T-helper 2 cell treated with Interferon-gamma antibody and Interleukin-4, amounts not matched to agents 5 μg/mL and 100 μg/mL, for 36 hours (primary cell): Measurements from ENCODE around the gene ADNP2.

Experiments used
- DNase-seq: peaks from one replicate; pipeline ENCODE4 v3.0.0; 2021; ENCODE audit warnings: low spot score
- H3K27ac Mint-ChIP-seq: one replicate; pipeline ENCODE4 v1.8.0; 2021; ENCODE audit warnings: mild to moderate bottlenecking, mixed read lengths
- H3K27me3 Mint-ChIP-seq: one replicate; pipeline ENCODE4 v1.8.0; 2021; ENCODE audit warnings: low read depth, mixed read lengths
- H3K36me3 Mint-ChIP-seq: one replicate; pipeline ENCODE4 v1.8.0; 2021; ENCODE audit warnings: low read depth, mixed read lengths
- H3K4me1 Mint-ChIP-seq: one replicate; pipeline ENCODE4 v1.8.0; 2021; ENCODE audit warnings: low read depth, mixed read lengths
- H3K4me3 Mint-ChIP-seq: one replicate; pipeline ENCODE4 v1.8.0; 2022; ENCODE audit warnings: mild to moderate bottlenecking, moderate library complexity, mixed read lengths
- H3K9me3 Mint-ChIP-seq: one replicate; pipeline ENCODE4 v1.8.0; 2021; ENCODE audit warnings: mixed read lengths

Gene ADNP2, protein sequence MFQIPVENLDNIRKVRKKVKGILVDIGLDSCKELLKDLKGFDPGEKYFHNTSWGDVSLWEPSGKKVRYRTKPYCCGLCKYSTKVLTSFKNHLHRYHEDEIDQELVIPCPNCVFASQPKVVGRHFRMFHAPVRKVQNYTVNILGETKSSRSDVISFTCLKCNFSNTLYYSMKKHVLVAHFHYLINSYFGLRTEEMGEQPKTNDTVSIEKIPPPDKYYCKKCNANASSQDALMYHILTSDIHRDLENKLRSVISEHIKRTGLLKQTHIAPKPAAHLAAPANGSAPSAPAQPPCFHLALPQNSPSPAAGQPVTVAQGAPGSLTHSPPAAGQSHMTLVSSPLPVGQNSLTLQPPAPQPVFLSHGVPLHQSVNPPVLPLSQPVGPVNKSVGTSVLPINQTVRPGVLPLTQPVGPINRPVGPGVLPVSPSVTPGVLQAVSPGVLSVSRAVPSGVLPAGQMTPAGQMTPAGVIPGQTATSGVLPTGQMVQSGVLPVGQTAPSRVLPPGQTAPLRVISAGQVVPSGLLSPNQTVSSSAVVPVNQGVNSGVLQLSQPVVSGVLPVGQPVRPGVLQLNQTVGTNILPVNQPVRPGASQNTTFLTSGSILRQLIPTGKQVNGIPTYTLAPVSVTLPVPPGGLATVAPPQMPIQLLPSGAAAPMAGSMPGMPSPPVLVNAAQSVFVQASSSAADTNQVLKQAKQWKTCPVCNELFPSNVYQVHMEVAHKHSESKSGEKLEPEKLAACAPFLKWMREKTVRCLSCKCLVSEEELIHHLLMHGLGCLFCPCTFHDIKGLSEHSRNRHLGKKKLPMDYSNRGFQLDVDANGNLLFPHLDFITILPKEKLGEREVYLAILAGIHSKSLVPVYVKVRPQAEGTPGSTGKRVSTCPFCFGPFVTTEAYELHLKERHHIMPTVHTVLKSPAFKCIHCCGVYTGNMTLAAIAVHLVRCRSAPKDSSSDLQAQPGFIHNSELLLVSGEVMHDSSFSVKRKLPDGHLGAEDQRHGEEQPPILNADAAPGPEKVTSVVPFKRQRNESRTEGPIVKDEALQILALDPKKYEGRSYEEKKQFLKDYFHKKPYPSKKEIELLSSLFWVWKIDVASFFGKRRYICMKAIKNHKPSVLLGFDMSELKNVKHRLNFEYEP

GRCh38 chr18:80108739-80109675 is at the start of gene ADNP2:
Gene ADNP2, plus strand, starts transcription at chr18:80109262. Its CDS starts 8,281 bp downstream, at chr18:80117543.
- Mint-ChIP-seq H3K27me3 (no peaks in the 10 kb centered on the region), H3K27ac (peak within 1 kb of the TSS; percentile 90), H3K9me3 (no peaks in the 10 kb centered on the region), H3K4me1 (peaks cover 21% of the 10 kb centered on the region), H3K36me3 (peaks cover 7% of the 10 kb centered on the region), H3K4me3 (peak within 1 kb of the TSS; percentile 84)
- DNase-seq = peak; percentile 82

GRCh38 chr18:80059945-80060344 is 49.1 kb upstream of the ADNP2 start:
- H3K4me3 Mint-ChIP-seq = no peak overlapping the region
- H3K27me3 Mint-ChIP-seq = no peaks in the 10 kb centered on the region
- no peaks in the 10 kb centered on the region for H3K4me1 Mint-ChIP-seq
- peaks cover 64% of the 10 kb centered on the region for H3K9me3 Mint-ChIP-seq
- H3K27ac Mint-ChIP-seq = no peak overlapping the region
- DNase-seq = no peak
- H3K36me3 Mint-ChIP-seq = no peaks in the 10 kb centered on the region

DNA sequence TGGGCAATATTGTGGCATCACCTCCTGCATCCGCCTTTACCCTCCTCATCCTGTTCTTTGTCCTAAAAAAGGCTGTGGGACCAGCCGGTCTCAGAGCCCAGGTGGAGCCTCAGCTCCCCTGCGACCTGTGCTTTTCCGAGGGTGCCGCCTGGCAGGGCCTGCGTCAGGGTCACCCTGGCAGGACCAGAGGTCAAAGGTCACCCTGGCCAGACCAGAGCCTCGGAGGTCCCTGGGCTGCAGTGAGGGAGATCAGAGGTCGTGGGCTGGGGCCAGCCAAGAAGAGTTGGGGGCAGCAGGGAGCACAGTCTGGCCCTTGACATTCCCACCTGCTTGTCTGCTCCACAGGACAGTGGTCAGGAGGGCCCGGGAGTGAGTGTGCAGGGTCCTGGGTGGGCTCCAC is 43.4 kb upstream of the ADNP2 start:
- Mint-ChIP-seq H3K36me3 (no peaks in the 10 kb centered on the region), H3K4me3 (no peak overlapping the region), H3K27me3 (no peaks in the 10 kb centered on the region), H3K4me1 (no peaks in the 10 kb centered on the region), H3K27ac (no peak overlapping the region), H3K9me3 (peaks cover 13% of the 10 kb centered on the region)
- no peak for DNase-seq

- H3K4me1 Mint-ChIP-seq = no peaks in the 10 kb centered on the region
- no peak overlapping the region for H3K27ac Mint-ChIP-seq
- peaks cover 10% of the 10 kb centered on the region for H3K9me3 Mint-ChIP-seq
- H3K36me3 Mint-ChIP-seq = no peaks in the 10 kb centered on the region
- no peaks in the 10 kb centered on the region for H3K27me3 Mint-ChIP-seq
- DNase-seq = no peak
- H3K4me3 Mint-ChIP-seq = no peak overlapping the region
Measured at GRCh38 chr18:80067321-80067720, 41.7 kb upstream of the ADNP2 start.

- Mint-ChIP-seq H3K4me3 (no peak overlapping the region), H3K4me1 (no peaks in the 10 kb centered on the region), H3K27me3 (no peaks in the 10 kb centered on the region), H3K27ac (no peak overlapping the region), H3K9me3 (peaks cover 5% of the 10 kb centered on the region), H3K36me3 (no peaks in the 10 kb centered on the region)
- DNase-seq = no peak
Measured at GRCh38 chr18:80067897-80068296, 41.2 kb upstream of the ADNP2 start.

- Mint-ChIP-seq H3K9me3 (peaks cover under 1% of the 10 kb centered on the region), H3K36me3 (no peaks in the 10 kb centered on the region), H3K27me3 (no peaks in the 10 kb centered on the region), H3K4me1 (no peaks in the 10 kb centered on the region), H3K27ac (no peak overlapping the region), H3K4me3 (no peak overlapping the region)
- DNase-seq = no peak
Measured at GRCh38 chr18:80068571-80069272, 40.3 kb upstream of the ADNP2 start.

- no peak overlapping the region for H3K4me3 Mint-ChIP-seq
- no peaks in the 10 kb centered on the region for H3K36me3 Mint-ChIP-seq
- no peaks in the 10 kb centered on the region for H3K27me3 Mint-ChIP-seq
- no peak for DNase-seq
- H3K27ac Mint-ChIP-seq = no peak overlapping the region
- no peaks in the 10 kb centered on the region for H3K9me3 Mint-ChIP-seq
- H3K4me1 Mint-ChIP-seq = no peaks in the 10 kb centered on the region
Measured at GRCh38 chr18:80070825-80071224, 38.2 kb upstream of the ADNP2 start.

GRCh38 chr18:80074183-80074582 is 34.9 kb upstream of the ADNP2 start:
- Mint-ChIP-seq H3K27ac (no peak overlapping the region), H3K4me1 (no peaks in the 10 kb centered on the region), H3K27me3 (no peaks in the 10 kb centered on the region), H3K9me3 (no peaks in the 10 kb centered on the region), H3K4me3 (no peak overlapping the region), H3K36me3 (no peaks in the 10 kb centered on the region)
- no peak for DNase-seq

- Mint-ChIP-seq H3K9me3 (no peaks in the 10 kb centered on the region), H3K36me3 (no peaks in the 10 kb centered on the region), H3K4me1 (no peaks in the 10 kb centered on the region), H3K27ac (no peak overlapping the region), H3K27me3 (no peaks in the 10 kb centered on the region), H3K4me3 (no peak overlapping the region)
- DNase-seq = no peak
Measured at GRCh38 chr18:80074697-80075096, 34.4 kb upstream of the ADNP2 start.

GRCh38 chr18:80075940-80076339 is 33.1 kb upstream of the ADNP2 start:
- H3K4me1 Mint-ChIP-seq = no peaks in the 10 kb centered on the region
- no peak overlapping the region for H3K27ac Mint-ChIP-seq
- H3K27me3 Mint-ChIP-seq = no peaks in the 10 kb centered on the region
- DNase-seq = no peak
- H3K36me3 Mint-ChIP-seq = no peaks in the 10 kb centered on the region
- H3K4me3 Mint-ChIP-seq = no peak overlapping the region
- H3K9me3 Mint-ChIP-seq = no peaks in the 10 kb centered on the region

DNA sequence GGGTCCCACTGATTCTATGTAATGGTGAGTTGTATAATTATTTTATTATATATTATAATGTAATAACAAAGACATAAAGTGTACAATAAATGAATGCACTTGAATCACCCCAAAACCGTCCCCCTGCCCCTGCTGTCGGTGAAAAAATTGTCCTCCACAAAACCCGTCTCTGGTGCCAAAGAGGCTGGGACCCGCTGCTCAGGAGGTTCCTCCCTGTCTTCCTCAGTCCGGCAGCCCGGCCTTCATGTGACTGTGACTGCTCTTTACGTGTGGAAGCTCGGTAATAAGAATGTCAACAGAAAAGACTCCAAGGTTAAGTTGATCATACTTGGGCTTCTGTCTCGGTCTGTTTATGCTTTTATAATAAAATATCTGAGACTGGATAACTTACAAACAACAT is 32.7 kb upstream of the ADNP2 start:
- DNase-seq = no peak
- H3K27me3 Mint-ChIP-seq = no peaks in the 10 kb centered on the region
- no peaks in the 10 kb centered on the region for H3K4me1 Mint-ChIP-seq
- no peak overlapping the region for H3K27ac Mint-ChIP-seq
- H3K9me3 Mint-ChIP-seq = no peaks in the 10 kb centered on the region
- H3K4me3 Mint-ChIP-seq = no peak overlapping the region
- H3K36me3 Mint-ChIP-seq = no peaks in the 10 kb centered on the region

DNA sequence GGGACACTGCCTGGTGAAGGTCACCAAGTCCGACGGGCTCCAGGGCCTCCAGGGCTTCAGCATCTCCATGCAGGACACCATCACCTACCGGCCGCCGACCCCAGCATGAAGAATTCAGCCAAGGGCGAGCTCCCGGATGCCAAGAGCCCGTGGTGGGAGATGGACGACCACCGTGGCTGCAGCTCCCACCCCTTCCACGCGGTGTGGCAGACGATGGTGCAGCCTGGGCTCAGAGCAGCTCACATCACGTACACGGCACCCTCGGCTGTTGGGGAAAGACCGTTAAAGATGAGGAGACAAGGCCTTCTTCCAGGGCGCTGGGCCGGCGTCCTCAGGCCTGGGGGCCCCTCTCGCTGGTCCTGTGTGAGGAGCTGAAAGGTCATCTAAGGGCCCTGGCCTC is 31.2 kb upstream of the ADNP2 start:
- H3K27me3 Mint-ChIP-seq = no peaks in the 10 kb centered on the region
- DNase-seq = no peak
- no peak overlapping the region for H3K4me3 Mint-ChIP-seq
- no peaks in the 10 kb centered on the region for H3K9me3 Mint-ChIP-seq
- no peaks in the 10 kb centered on the region for H3K36me3 Mint-ChIP-seq
- no peaks in the 10 kb centered on the region for H3K4me1 Mint-ChIP-seq
- no peak overlapping the region for H3K27ac Mint-ChIP-seq

- H3K27me3 Mint-ChIP-seq = peaks cover under 1% of the 10 kb centered on the region
- H3K27ac Mint-ChIP-seq = no peak overlapping the region
- H3K4me3 Mint-ChIP-seq = no peak overlapping the region
- peaks cover 40% of the 10 kb centered on the region for H3K9me3 Mint-ChIP-seq
- no peak for DNase-seq
- H3K36me3 Mint-ChIP-seq = peaks cover 3% of the 10 kb centered on the region
- no peaks in the 10 kb centered on the region for H3K4me1 Mint-ChIP-seq
Measured at GRCh38 chr18:80086281-80086680, 22.8 kb upstream of the ADNP2 start.
